ENCODE results near the gene XRCC3.

DNA sequence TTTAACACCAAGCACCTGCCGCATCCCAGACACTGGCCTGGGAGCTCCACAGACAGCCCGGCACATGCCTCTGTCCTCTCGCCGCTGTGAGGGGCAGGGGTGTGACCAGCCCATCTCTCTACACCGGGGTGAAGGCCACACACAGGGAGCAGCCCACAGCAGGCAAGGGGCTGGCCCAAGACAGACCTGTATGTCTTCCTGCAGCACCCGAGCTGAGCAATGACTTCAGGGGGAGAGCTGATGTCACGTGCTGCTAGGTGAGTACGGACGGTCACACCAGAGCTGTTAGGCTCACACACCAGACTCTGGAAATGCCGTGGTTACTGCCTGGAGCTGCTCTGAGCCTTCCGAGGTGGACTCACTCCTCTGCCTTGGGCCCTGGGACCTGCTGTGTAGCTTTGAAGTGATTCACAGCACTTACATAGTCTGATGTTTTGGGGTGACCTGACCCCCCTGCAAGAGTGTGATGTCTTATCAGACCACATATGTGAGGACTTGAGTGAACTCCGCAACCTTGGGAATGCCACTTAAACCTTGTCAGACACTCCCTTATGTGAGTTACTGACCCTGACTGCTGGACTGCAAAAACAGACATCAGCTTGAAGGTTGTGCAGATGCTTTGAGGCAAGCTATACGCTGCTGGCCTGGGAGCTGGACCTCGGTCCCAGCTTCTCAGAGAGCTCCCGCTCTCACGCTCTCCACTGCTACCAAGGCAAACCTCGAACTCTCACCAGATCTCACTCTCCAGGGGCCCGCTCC lies 1.8 kb downstream of the XRCC3 start:
- TF ChIP-seq, protein P1, sequence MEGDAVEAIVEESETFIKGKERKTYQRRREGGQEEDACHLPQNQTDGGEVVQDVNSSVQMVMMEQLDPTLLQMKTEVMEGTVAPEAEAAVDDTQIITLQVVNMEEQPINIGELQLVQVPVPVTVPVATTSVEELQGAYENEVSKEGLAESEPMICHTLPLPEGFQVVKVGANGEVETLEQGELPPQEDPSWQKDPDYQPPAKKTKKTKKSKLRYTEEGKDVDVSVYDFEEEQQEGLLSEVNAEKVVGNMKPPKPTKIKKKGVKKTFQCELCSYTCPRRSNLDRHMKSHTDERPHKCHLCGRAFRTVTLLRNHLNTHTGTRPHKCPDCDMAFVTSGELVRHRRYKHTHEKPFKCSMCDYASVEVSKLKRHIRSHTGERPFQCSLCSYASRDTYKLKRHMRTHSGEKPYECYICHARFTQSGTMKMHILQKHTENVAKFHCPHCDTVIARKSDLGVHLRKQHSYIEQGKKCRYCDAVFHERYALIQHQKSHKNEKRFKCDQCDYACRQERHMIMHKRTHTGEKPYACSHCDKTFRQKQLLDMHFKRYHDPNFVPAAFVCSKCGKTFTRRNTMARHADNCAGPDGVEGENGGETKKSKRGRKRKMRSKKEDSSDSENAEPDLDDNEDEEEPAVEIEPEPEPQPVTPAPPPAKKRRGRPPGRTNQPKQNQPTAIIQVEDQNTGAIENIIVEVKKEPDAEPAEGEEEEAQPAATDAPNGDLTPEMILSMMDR (IDR thresholded peaks at IDR 0.05), result no peak
- no peak for TF ChIP-seq POLR2A (IDR thresholded peaks at IDR 0.05)
